K562 (cell line): Measurements from ENCODE around the gene PPP1R1C. TPM values are rescaled to one million over a fixed set of nuclear protein-coding genes. Genes with fewer than 3 reads are reported as not detected.

Experiments used
- ATAC-seq: fragments of 200-7000 bp; cut with Tn5 transposase; 3 replicates; pipeline ENCODE4 v1.9.1; 2020; ENCODE audit warnings: moderate library complexity
- BruUV-seq: library from RNA; stranded (reverse); fragments of 400-500 nt; replicated peaks from 2 replicates; lab custom pipeline; 2021; lab: Mats Ljungman, UMichigan
- CTCF ChIA-PET: fragments of 300-600 bp; formaldehyde crosslinking; extraction: SDS; loops from one replicate; lab custom pipeline; 2021; ENCODE audit warnings: low intra/inter-chr PET ratio; lab: Yijun Ruan, JAX
- POLR2A ChIA-PET: fragments of 300-600, 350-650 bp; sonication (Branson Sonifier 250); formaldehyde crosslinking; extraction: SDS; loops from one replicate; lab custom pipeline; 2021; ENCODE audit warnings: antibody characterized with exemption, inconsistent platforms; lab: Yijun Ruan, JAX
- DNase-seq, 4 experiments: peaks; one replicate each; pipeline versions ENCODE4 v3.0.0 to v3.0.0-alpha.2; 2011 to 2018; ENCODE audit warnings: low spot score in 3 of 4, mixed read lengths in 3 of 4; ENCODE audit errors: extremely low read depth in 1 of 4
- FAIRE-seq: peaks from 2 replicates; lab custom pipeline; 2011; peaks lifted over from hg19 to GRCh38; lab: Jason Lieb, UNC
- H2AFZ ChIP-seq: 2 replicates; pipeline ENCODE4 v1.6.0; 2011; ENCODE audit warnings: low read depth, low read length, control low read depth, inconsistent platforms
- H3K27ac ChIP-seq: fragments of 200-600 bp; 3 replicates; pipeline ENCODE4 v1.8.0; 2011; ENCODE audit warnings: low read depth, mild to moderate bottlenecking, control low read depth, inconsistent platforms, low read length, moderate library complexity, mixed read lengths; ENCODE audit errors: extremely low read depth
- H3K27me3 ChIP-seq, 2 experiments: fragments of 300-600 bp in 1 of 2; 2 replicates in 1 of 2; 3 replicates in 1 of 2; pipeline versions ENCODE4 v1.6.0 to v1.8.0; 2011; ENCODE audit warnings: inconsistent platforms in 2 of 2, low read length in 2 of 2, mild to moderate bottlenecking in 1 of 2, mixed read lengths in 1 of 2, moderate library complexity in 1 of 2; ENCODE audit not compliant: control insufficient read depth in 2 of 2, insufficient read depth in 2 of 2
- H3K36me3 ChIP-seq: fragments of 300-600 bp; 3 replicates; pipeline ENCODE4 v1.8.0; 2011; ENCODE audit warnings: mild to moderate bottlenecking, low read length, inconsistent platforms; ENCODE audit not compliant: control insufficient read depth, insufficient read depth
- H3K4me1 ChIP-seq, 2 experiments: fragments of 200-600 bp in 1 of 2; replicated peaks in 1 of 2; 2 replicates in 1 of 2; 3 replicates in 1 of 2; pipeline versions ENCODE4 v1.5.1 to v1.8.0; 2011; ENCODE audit warnings: inconsistent platforms in 2 of 2, low read length in 2 of 2, mild to moderate bottlenecking in 1 of 2, mixed read lengths in 1 of 2, moderate library complexity in 1 of 2; ENCODE audit not compliant: control insufficient read depth in 2 of 2, insufficient read depth in 2 of 2
- H3K4me2 ChIP-seq: 2 replicates; pipeline ENCODE4 v1.6.1; 2011; ENCODE audit warnings: low read length, control low read depth, inconsistent platforms, mixed read lengths; ENCODE audit not compliant: insufficient read depth
- H3K4me3 ChIP-seq: fragments of 200-600 bp; sonication (generic), shearing (Covaris generic); 2 replicates; pipeline ENCODE4 v1.5.1; 2016; ENCODE audit warnings: control low read depth, inconsistent platforms
- H3K79me2 ChIP-seq: fragments of 200-600 bp; 3 replicates; pipeline ENCODE4 v1.8.0; 2011; ENCODE audit warnings: low read length, inconsistent platforms; ENCODE audit not compliant: control insufficient read depth, insufficient read depth
- H3K9ac ChIP-seq, 2 experiments: 2 replicates each; pipeline versions ENCODE4 v1.6.0 to v1.6.1; 2011; ENCODE audit warnings: low read depth in 2 of 2, low read length in 2 of 2, control low read depth in 1 of 2, inconsistent platforms in 1 of 2, mild to moderate bottlenecking in 1 of 2, mixed read lengths in 1 of 2; ENCODE audit not compliant: insufficient read depth in 1 of 2
- H3K9me1 ChIP-seq: one replicate; pipeline ENCODE4 v1.6.0; 2011; ENCODE audit warnings: inconsistent platforms, mild to moderate bottlenecking, low read length, moderate library complexity; ENCODE audit not compliant: control insufficient read depth, insufficient read depth
- H3K9me3 ChIP-seq: replicated peaks from 2 replicates; pipeline ENCODE4 v1.5.1; 2011; ENCODE audit warnings: low read depth, low read length, inconsistent platforms; ENCODE audit not compliant: control insufficient read depth, insufficient read depth
- H4K20me1 ChIP-seq: replicated peaks from 2 replicates; pipeline ENCODE4 v1.6.1; 2011; ENCODE audit warnings: low read length, inconsistent platforms, mixed read lengths; ENCODE audit not compliant: control insufficient read depth, insufficient read depth
- ARHGAP35 ChIP-seq: fragments of 450-650 bp; IDR thresholded peaks from 2 replicates; pipeline ENCODE4 v1.6.1; 2018; ENCODE audit not compliant: partially characterized antibody
- CEBPG ChIP-seq, 3 experiments: fragments of 200-800 bp in 1 of 3; sonication (Bioruptor generic) in 1 of 3; sonication (generic) in 1 of 3; formaldehyde crosslinking in 1 of 3; IDR thresholded peaks in 2 of 3; conservative IDR thresholded peaks in 1 of 3; 2 replicates each; pipeline versions ENCODE4 v1.6.1 to v1.8.0; 2016 to 2022; ENCODE audit warnings: missing compliant biosample characterization in 2 of 3, missing genetic modification characterization in 2 of 3, mild to moderate bottlenecking in 1 of 3, missing genetic modification reagents in 1 of 3
- FOXK1 ChIP-seq: sonication (generic); formaldehyde crosslinking; IDR thresholded peaks from 2 replicates; pipeline ENCODE4 v1.8.0; 2022; ENCODE audit warnings: missing genetic modification reagents, mild to moderate bottlenecking, borderline replicate concordance
- NFYB ChIP-seq: IDR thresholded peaks from 2 replicates; pipeline ENCODE4 v1.6.1; 2011; ENCODE audit warnings: mild to moderate bottlenecking, moderate library complexity; ENCODE audit not compliant: insufficient read length; ENCODE audit errors: extremely low read depth
- POLR3G ChIP-seq: IDR thresholded peaks from 2 replicates; pipeline ENCODE4 v1.6.1; 2011; ENCODE audit not compliant: insufficient read length, insufficient replicate concordance; ENCODE audit errors: extremely low read depth
- PRMT5 ChIP-seq: sonication (generic); formaldehyde crosslinking; IDR thresholded peaks from 2 replicates; pipeline ENCODE4 v1.5.0; 2020; ENCODE audit warnings: missing genetic modification reagents
- RBM39 ChIP-seq: fragments of 200-400 bp; formaldehyde crosslinking; optimal IDR thresholded peaks from 2 replicates; pipeline ENCODE3; 2018; ENCODE audit warnings: low read depth, low read length
- STAG1 ChIP-seq: sonication (generic); formaldehyde crosslinking; IDR thresholded peaks from 2 replicates; pipeline ENCODE4 v1.5.0; 2020; ENCODE audit warnings: missing genetic modification reagents, borderline replicate concordance
- TAF1 ChIP-seq: IDR thresholded peaks from 2 replicates; pipeline ENCODE4 v1.6.1; 2011; ENCODE audit warnings: mild to moderate bottlenecking, low read length, moderate library complexity; ENCODE audit not compliant: insufficient read depth, control insufficient read depth, severe bottlenecking; ENCODE audit errors: extremely low read depth
- ZNF324 ChIP-seq: fragments of 250-450 bp; sonication (Bioruptor Pico); IDR thresholded peaks from 2 replicates; pipeline ENCODE4 v1.4.0; 2020; ENCODE audit warnings: mild to moderate bottlenecking
- ZNF347 ChIP-seq: fragments of 450-650 bp; formaldehyde crosslinking; IDR thresholded peaks from 2 replicates; pipeline ENCODE4 v1.4.0; 2020; ENCODE audit warnings: low read depth, mild to moderate bottlenecking, moderate library complexity
- WGBS: fragments of 100-300 bp; shearing (Covaris generic); methylation state at CpG from one replicate; pipeline ENCODE4 v1.1.6; 2016; ENCODE audit warnings: low coverage, mixed read lengths; ENCODE audit not compliant: insufficient coverage; ENCODE audit errors: missing lambda C conversion rate; 5-methylcytosine and 5-hydroxymethylcytosine counted together
- in situ Hi-C: fragments of 300-500 bp; cut with MboI; formaldehyde crosslinking; loops from 4 replicates; pipeline ENCODE4 v1.15.0; 2018; ENCODE audit warnings: inconsistent platforms, mixed read lengths
- intact Hi-C: fragments of 100-400 bp; cut with micrococcal nuclease; formaldehyde crosslinking; loops from 2 replicates; pipeline ENCODE4 v1.14.2; 2022
- polyA plus RNA-seq, 8 experiments: library from polyadenylated mRNA; depleted of rRNA in 4 of 8; stranded (reverse) in 5 of 8; unstranded in 3 of 8; fragments of >200 nt; fragmentation: Nextera tagmentation in 2 of 8; fragmentation: Illumina TruSeq in 1 of 8; extraction: Ambion mirVana in 2 of 8; extraction: Trizol in 1 of 8; gene quantifications; 2 replicates each; pipeline versions ENCODE4 v1.2.1 to v1.2.3, GENCODE V29; 2011 to 2014; ENCODE audit warnings: inconsistent platforms in 1 of 8, missing spikeins in 1 of 8
- total RNA-seq, 7 experiments: library from RNA; depleted of rRNA in 6 of 7; stranded (reverse); fragments of >200 nt in 6 of 7; fragmentation: Illumina TruSeq in 2 of 7; extraction: Trizol in 2 of 7; gene quantifications; 2 replicates each; pipeline versions ENCODE4 v1.2.1 to v1.2.3, GENCODE V29; 2011 to 2021; ENCODE audit warnings: low replicate concordance in 1 of 7
- TF ChIP-seq, protein P1 (sequence below): fragments of 450-650 bp; formaldehyde crosslinking; IDR thresholded peaks from 2 replicates; pipeline ENCODE4 v1.4.0; 2020; ENCODE audit warnings: mild to moderate bottlenecking, moderate library complexity
- TF ChIP-seq, protein P2 (sequence below): sonication (generic); formaldehyde crosslinking; IDR thresholded peaks from 2 replicates; pipeline ENCODE4 v1.8.0; 2022; ENCODE audit warnings: mild to moderate bottlenecking, missing genetic modification reagents

PPP1R1C gene
- total and polyA plus RNA-seq, 9 of the 15 experiments (the other 6 are each of a cell fraction or from before 2014, with no cell fraction given), result 0.09 to 0.64 (median 0.40) TPM; not detected in 2

DNA sequence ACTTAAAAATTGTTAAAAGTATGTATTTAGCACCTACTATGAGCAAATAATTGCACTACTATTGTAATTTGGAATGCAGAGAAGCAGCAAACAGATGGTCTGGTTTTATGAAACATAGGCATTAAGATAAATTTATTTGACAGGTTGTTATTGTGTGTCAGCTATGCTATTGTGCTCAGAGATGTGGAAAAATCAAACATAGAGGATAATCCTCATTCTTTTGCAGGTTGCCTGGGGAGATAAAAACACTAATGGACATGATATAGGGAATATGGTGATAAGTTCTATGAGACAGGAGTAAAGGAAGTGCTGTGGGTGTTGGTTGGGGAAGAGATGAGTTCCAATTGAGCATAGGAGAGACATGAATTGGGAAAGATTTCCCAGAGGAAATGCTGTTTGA, 71.3 kb downstream of the PPP1R1C start:
- no peak for ATAC-seq
- intact Hi-C loops, result no loop called here

DNA sequence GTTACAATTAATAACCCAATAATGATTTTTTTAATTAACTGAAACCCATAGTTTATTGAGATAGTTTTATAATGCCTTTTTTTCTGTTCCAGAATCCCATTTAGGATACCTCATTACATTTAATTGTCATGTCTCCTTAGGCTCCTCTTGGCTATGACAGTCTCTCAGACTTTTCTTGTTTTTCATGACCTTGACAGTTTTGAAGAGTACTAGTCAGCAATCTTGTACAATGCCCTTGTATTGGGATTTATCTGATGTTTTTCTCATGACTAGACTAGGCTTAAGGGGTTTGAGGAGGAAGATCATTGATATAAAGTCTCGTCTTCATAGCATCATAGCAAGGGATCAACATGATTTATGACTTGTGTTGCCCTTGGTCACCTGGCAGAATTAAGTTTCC, 72.4 kb downstream of the PPP1R1C start:
- intact Hi-C loops (no loop called here), in situ Hi-C loops (no loop called here)
- no peak for FAIRE-seq
- ChIA-PET CTCF (no interaction called here), POLR2A (no interaction called here)
- Histone ChIP-seq H3K4me1 (no peaks in the 10 kb centered on the region), H3K79me2 (no peaks in the 10 kb centered on the region), H3K9ac (no peak overlapping the region), H3K4me3 (no peak overlapping the region), H3K4me2 (no peak overlapping the region), H3K9me3 (no peaks in the 10 kb centered on the region), H3K27ac (no peak overlapping the region), H3K36me3 (no peaks in the 10 kb centered on the region), H2AFZ (no peak overlapping the region), H3K9me1 (no peaks in the 10 kb centered on the region), H4K20me1 (no peaks in the 10 kb centered on the region), H3K27me3 (no peaks in the 10 kb centered on the region)
- no peak for ATAC-seq
- no peak for DNase-seq
- 4% methylated on average over 1 of the region's 1 CpG for WGBS
- no TSS peak for BruUV-seq
- TF ChIP-seq, protein P1, sequence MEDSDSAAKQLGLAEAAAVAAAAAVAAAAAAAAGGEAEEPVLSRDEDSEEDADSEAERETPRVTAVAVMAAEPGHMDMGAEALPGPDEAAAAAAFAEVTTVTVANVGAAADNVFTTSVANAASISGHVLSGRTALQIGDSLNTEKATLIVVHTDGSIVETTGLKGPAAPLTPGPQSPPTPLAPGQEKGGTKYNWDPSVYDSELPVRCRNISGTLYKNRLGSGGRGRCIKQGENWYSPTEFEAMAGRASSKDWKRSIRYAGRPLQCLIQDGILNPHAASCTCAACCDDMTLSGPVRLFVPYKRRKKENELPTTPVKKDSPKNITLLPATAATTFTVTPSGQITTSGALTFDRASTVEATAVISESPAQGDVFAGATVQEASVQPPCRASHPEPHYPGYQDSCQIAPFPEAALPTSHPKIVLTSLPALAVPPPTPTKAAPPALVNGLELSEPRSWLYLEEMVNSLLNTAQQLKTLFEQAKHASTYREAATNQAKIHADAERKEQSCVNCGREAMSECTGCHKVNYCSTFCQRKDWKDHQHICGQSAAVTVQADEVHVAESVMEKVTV (CRISPR knock-in tag), result no peak
- TF ChIP-seq PRMT5 (CRISPR knock-in tag), result no peak
- no peak for TF ChIP-seq NFYB
- no peak for TF ChIP-seq ARHGAP35
- TF ChIP-seq POLR3G, result no peak
- no peak for TF ChIP-seq TAF1
- no peak for TF ChIP-seq FOXK1
- no peak for TF ChIP-seq RBM39

More for the DNA sequence above, 71.3 kb downstream of the PPP1R1C start:
- no peaks in the 10 kb centered on the region for H3K36me3 ChIP-seq
- in situ Hi-C loops, result no loop called here
- no peaks in the 10 kb centered on the region for H4K20me1 ChIP-seq
- CTCF ChIA-PET, result no interaction called here
- FAIRE-seq (no peak), DNase-seq (no peak)
- no peaks in the 10 kb centered on the region for H3K79me2 ChIP-seq
- no peak overlapping the region for H2AFZ ChIP-seq
- H3K9me3 ChIP-seq, result no peaks in the 10 kb centered on the region
- H3K4me2 ChIP-seq, result no peak overlapping the region
- no peak overlapping the region for H3K27ac ChIP-seq
- POLR2A ChIA-PET, result no interaction called here
- H3K4me1 ChIP-seq, result no peaks in the 10 kb centered on the region
- no peaks in the 10 kb centered on the region for H3K9me1 ChIP-seq
- H3K9ac ChIP-seq, result no peak overlapping the region
- H3K4me3 ChIP-seq, result no peak overlapping the region
- H3K27me3 ChIP-seq, result no peaks in the 10 kb centered on the region
- TF ChIP-seq CEBPG (CRISPR knock-in tag; IDR thresholded peaks at IDR 0.05) (no peak), CEBPG (tag; conservative IDR thresholded peaks at IDR 0.05 in 1 of 2, IDR thresholded peaks at IDR 0.05 in 1 of 2) (no peak), ZNF347 (no peak), STAG1 (no peak), ZNF324 (CRISPR knock-in tag) (no peak)
- TF ChIP-seq, protein P2, sequence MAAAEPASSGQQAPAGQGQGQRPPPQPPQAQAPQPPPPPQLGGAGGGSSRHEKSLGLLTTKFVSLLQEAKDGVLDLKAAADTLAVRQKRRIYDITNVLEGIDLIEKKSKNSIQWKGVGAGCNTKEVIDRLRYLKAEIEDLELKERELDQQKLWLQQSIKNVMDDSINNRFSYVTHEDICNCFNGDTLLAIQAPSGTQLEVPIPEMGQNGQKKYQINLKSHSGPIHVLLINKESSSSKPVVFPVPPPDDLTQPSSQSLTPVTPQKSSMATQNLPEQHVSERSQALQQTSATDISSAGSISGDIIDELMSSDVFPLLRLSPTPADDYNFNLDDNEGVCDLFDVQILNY (CRISPR knock-in tag), result no peak
- BruUV-seq, result no TSS peak
